Testis (tissue), 2 donors: Measurements from ENCODE around the gene BEGAIN.

ENCODE experiments used
- CTCF ChIP-seq, 3 experiments: fragments of 450-650 bp in 2 of 3; fragments of 200-600 bp in 1 of 3; sonication (generic) in 1 of 3; IDR thresholded peaks; one replicate each; pipeline ENCODE4 v1.5.1; 2016 to 2019; ENCODE audit warnings: antibody characterized with exemption in 3 of 3, mild to moderate bottlenecking in 2 of 3, moderate library complexity in 1 of 3
- POLR2A ChIP-seq: fragments of 450-650 bp; IDR thresholded peaks from one replicate; pipeline ENCODE4 v1.6.1; 2017; ENCODE audit warnings: antibody characterized with exemption, mild to moderate bottlenecking, moderate library complexity

DNA sequence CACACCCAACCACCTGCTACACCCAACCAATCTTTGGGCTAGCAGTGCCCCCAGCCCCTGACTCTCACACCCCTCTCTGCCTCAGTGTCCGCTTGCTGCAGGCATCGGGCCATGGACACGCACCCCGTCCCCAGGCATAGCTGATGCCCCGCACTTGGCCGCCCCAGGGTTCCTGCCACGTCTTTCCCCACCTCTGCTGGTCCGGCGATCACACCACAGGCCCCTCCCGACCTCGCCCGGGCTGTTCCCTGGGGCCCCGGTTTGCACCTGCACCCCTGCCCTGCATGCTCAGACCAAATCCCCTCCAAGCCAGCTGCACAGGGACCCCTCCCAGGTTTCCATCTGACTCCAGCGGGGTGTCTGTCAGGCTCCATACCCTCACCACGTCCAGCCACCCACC, 38.3 kb downstream of the BEGAIN start:
- TF ChIP-seq CTCF (IDR thresholded peaks at IDR 0.05) (no peak), POLR2A (no peak)
